ENCODE measurements around the gene WWOX.

The WWOX gene

DNA sequence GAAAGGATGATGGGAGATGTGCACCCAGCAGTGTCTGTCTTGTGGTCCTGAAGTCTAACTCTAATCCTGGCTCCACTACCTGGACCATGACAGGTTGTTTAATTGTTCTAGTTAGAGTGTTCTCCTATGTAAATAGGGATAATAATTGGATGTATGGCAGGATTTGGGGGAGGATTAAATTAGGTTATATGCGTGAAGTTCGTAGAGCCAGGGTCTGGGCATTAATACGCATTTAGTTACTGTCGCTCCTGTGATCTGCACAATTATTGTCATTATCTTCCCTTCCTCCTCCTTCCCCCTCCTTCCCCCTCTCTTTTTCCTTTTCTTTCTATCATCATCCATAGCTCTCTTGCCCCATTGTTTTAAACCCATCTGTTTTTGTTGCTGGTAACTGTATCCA is 210.3 kb downstream of the WWOX start:
- DNase-seq, result no peak

DNA sequence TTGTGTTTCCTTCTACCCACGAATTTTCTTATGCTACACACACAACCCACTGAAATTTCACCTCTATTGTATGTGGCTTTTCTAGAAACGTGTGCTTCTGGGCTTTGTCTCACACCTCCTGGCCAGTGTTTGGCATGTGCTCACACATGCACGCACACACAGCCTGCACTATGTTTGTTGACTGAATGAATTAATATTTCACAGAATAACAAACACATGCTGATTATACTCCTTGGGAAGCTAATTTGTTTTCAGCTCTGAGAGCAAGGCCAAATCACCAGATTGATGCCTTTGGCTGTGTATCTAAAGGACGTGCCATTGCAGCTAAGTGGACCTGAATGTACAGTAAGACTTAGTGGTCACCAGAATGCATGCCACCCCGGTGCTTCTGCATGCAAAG is 210.7 kb downstream of the WWOX start:
- DNase-seq, result no peak

DNA sequence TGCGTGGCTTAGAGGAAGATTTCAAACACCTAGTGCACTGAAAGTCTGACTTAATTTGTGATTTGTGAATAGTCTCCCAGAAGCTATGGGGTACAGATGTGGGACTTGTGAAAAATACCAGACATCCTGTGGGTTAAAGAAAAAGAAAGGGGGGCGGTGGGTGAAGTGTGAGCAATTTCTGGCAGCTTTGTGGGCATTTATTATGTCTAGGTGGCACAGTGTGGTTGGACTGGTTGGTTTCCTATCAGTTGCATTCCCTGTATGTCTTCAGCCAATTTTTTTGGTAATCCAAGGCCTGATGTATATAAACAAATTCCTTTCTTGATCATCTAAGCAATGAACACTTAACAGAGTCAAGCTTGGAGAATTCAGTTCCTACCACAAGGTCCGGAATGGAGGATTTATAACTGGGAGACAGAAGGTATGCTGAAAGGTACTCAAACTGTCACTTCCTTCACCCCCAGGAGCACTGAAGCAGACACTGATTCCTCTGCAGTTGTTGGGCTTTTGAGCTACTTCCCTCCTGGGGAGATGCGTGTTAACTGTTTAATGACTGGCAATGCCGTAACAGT is 211.6 kb downstream of the WWOX start:
- no peak for DNase-seq

DNA sequence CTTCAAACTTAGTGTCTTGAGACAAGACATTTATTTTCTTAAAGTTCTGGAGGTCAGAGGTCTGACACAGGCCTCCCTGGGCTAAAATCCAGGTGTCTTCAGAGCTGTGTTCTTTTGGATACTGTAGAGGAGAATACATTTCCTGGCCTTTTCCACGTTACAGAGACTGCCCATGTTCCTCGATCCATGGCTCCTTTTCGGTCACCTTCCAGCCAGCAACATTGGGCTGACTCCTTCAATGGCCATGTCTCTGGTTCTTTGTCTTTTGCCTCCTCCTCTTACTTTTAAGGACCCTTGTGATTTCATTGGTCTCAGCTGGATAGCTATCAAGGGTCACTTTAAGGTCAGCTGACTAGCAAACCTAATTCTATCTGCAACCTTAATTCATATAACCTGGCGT is 212.4 kb downstream of the WWOX start:
- no peak for DNase-seq

- DNase-seq, result no peak
These were observed 218.2 kb downstream of the WWOX start for GRCh38 chr16:78317564-78318240.

DNA sequence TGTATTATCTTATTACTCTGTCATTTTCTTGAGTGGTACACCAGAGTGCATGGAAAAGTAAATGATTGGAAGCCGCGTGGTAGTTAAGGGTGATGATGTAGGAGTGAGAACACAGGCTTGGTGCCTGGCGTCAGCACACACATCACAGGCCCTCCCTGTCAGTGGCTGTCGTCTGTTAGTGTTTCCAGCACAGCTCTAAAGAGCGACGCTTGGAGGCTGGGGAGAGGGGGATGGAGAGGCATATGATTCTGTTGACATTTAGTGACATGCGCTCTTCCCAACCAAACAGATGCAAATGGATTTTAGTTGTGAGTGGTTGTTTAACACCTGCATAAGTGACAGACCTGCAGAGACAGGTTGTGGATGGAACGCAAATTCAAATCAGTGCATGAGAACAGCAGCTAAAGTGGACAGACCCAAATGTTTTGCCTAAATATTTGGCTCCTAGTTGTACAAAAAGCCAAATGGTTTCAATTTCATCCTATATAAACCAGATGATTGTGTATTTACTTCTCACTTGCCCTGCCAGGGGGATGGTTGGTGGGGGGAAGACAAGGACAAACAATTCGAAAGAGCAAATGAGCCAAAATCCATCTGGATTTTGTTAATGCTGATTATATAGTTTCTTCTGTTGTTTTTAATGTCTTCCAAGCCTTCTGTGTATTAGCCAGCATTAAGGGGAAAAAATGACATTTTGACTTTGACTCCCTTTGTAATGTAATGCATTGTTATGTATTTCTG is 222.3 kb downstream of the WWOX start:
- no peak for DNase-seq

- DNase-seq, result no peak
These were observed 223.9 kb downstream of the WWOX start for GRCh38 chr16:78323315-78323714.

DNA sequence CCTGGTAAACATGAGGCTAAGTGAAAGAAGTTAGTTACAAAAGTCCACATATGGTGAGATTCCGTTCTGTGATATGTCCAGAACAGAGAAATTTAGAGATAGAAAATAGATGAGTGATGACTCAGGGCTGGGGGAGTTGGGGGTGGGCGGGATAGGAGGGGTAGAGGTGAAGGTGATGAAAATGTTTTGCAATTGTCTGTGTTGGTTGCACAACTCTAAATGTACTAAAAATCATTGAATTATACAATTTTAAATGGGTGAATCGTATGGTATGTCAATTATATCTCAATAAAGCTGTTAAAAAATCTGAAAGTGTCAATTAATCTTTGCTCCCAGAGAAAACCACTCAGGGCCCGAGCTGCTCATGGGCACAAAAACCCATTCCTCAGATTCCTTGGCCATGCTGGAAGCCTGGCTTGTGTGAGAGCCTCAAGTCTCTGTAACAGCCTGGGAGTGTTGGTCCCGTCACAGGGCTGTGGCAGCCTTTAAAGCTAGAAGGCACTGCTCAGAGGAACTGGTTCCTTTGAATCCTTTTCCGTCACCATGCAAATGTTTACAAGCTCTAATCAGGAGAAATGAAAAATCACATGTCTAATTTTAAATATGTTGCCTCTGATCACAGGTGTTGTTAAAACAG is 225.3 kb downstream of the WWOX start:
- DNase-seq, result no peak

GRCh38 chr16:78325468-78326352 is 226.3 kb downstream of the WWOX start:
- no peak for DNase-seq

DNA sequence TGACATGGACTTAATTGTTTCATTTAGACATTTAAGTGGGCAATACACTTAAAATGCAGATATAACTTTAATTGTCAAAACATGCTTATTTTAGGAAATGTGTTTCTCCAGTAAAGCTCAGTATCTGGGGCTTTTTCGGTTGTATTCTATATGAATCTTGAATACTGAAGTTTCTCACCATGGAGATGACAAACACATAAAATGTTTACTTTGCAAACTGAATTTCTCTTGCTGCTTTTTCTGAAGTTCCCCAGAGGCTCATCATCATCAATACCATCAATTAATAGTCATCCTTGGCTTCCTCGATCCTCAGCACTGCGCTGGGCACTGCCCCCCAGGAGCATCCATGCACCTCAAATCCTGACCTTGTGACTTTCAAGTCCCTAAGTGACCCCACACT is 227.3 kb downstream of the WWOX start:
- DNase-seq, result no peak

DNA sequence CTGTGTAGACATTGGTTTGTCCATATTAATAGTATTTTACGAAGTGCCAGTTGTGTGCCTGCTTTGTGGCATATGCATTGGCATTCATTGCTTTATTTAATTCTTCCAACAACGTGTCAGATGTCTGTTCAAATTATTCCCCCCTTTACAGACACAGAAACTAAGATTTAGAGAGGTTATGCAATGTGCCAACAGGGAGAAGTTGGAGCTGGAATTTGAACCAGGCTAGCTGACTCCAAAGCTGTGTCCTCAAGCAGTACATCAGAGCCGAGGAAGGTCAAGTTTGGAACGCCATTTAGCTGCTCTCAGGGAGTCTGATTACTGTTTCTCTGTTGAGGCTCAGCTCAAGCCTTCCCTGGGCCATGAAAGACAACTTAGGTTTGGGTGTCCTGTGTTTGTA is 232.3 kb downstream of the WWOX start:
- DNase-seq, result no peak

DNA sequence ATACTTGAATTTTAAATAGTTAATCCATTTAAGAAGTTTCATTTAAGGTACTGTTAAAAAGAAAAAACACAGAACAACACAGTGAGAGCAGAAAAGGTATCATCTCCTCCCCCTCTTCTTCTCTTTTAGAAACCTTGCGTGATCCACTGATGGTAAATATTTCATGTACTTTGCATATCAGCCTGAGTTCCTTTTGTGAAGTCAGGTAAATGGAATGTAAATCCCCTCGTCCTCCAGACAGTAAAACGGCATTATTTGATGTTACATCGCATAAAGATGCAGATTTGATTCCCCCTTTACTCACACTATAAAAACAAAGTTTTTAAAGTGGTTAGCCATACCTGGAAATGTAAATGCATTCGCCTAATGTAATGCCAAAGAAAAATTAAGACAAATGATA is 234.4 kb downstream of the WWOX start:
- no peak for DNase-seq

- DNase-seq, result no peak
These were observed 241.1 kb downstream of the WWOX start for GRCh38 chr16:78340590-78340989.

DNA sequence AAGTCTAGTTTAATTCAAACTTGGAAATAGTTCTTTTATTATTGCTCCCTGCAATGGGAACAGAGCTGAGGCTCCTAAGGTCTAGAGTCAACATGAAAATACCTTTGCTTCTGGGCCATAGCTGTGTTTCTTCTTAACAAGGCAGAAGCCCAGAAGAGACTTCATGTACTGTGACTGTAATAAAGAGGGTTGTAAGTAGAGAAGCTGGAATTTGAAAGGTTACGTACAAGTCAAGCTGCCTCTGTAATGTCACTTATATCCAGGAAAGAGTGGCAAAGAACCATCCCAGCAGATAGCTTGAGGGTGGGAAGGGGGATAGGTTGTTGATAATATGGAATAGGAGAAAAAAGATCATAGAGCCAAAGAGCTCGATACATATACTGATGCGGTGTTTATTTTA is 248.6 kb downstream of the WWOX start:
- no peak for DNase-seq

DNA sequence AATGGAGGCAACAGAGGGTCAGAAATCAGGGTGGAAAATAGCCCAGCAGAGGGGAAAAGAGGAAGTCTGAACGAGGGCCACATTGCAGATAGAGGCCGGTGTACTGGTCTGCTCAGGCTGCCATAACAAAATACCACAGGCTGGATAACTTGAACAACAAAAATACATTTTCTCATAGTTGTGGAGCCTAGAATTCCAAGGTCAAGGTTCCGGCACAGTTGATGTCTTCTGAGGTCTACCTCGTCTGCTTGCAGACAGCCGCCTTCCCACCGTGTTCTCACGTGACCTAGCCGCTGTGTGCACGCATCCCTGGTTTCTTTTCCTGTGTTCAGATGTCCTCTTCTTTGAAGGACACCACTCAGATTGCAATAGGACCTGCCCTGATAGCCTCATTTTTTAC is 249.4 kb downstream of the WWOX start:
- no peak for DNase-seq

DNA sequence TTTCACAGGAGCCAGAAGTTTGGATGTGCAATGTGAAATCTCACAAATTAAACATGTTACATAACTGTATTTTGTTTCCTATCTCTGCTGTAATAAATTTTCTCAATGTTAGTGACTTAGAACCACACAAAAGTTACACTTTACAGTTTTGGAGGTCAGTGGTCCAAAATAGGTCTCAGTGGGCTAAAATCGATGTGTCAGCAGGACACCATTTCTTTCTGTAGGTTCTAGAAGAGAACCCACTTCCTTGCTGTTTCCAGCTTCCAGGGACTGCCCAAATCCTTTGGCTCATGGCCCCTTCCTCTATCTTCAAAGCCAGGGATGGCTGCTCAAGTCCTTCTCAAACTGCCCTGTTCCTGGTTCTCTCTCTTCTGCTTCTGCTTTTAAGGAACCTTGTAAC is 252.7 kb downstream of the WWOX start:
- no peak for DNase-seq

GRCh38 chr16:78353640-78354275 is 254.3 kb downstream of the WWOX start:
- no peak for DNase-seq

- no peak for DNase-seq
These were observed 263.2 kb downstream of the WWOX start for GRCh38 chr16:78362524-78363135.

DNA sequence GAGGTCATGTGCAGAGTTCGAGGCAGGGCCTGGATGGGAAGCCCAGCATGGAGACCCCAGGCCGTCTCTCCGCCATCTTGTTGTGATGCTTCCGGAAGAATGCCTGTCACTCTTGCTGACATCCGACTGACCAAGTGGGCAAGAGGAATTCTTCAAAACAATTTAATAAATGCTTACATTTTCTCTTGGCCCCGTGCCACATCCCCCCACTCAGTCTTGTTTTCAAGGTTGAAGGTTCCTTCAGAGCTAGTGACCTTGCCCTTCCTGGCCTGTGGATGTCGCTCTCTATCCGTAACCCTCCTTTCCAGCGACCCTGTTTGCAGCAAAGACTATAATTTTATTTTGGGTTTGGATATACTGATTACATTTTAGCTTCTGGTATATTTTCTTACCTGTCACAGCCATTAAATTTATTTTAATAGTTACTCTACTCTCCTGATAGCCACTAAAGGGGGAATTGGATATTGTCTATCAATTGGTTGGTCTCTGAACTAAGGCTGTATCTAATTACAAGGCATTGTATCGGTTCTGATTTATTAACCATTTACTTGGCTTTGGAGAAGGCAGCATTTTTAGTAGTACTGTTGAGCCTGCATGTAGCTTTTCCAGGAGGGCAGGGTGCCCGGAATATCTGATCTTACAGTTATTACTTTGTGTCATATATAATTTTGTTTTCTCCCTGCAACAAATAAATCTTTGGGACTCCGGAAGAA is 264.5 kb downstream of the WWOX start:
- no peak for DNase-seq

GRCh38 chr16:78364556-78364880 is 265.1 kb downstream of the WWOX start:
- no peak for DNase-seq

GRCh38 chr16:78365366-78365765 is 265.9 kb downstream of the WWOX start:
- no peak for DNase-seq
